SK-N-SH (cell line): Measurements from ENCODE around the gene SPDYA. TPM values are rescaled to one million over a fixed set of nuclear protein-coding genes. Genes with fewer than 3 reads are reported as not detected.

ENCODE experiments used
- CTCF ChIA-PET: fragments of 300-600, 350-600 bp; formaldehyde crosslinking; extraction: SDS; loops from one replicate; lab custom pipeline; 2021; lab: Yijun Ruan, JAX
- POLR2A ChIA-PET: fragments of 350-600 bp; sonication (Branson Sonifier 250); formaldehyde crosslinking; extraction: SDS; loops from one replicate; lab custom pipeline; 2020; ENCODE audit warnings: antibody characterized with exemption, inconsistent platforms; lab: Yijun Ruan, JAX
- DNase-seq: peaks from one replicate; pipeline ENCODE4 v3.0.0; 2012
- H2AFZ ChIP-seq: fragments of 200-600 bp; sonication (generic); 2 replicates; pipeline ENCODE4 v1.8.1; 2016; ENCODE audit warnings: antibody characterized with exemption, mild to moderate bottlenecking, low read depth
- H3F3A ChIP-seq: fragments of 200-600 bp; sonication (generic); replicated peaks from 2 replicates; pipeline ENCODE3; 2016; ENCODE audit warnings: antibody characterized with exemption, mild to moderate bottlenecking; ENCODE audit not compliant: insufficient read depth
- H3K27ac ChIP-seq, 2 experiments: fragments of 200-500 bp in 1 of 2; fragments of 200-600 bp in 1 of 2; sonication (Bioruptor generic) in 1 of 2; sonication (generic), shearing (Covaris generic) in 1 of 2; 2 replicates each; pipeline versions ENCODE4 v1.5.1 to v1.6.1; 2014 to 2016; ENCODE audit warnings: low read depth in 2 of 2, inconsistent platforms in 1 of 2, low read length in 1 of 2, mild to moderate bottlenecking in 1 of 2, mixed read lengths in 1 of 2
- H3K27me3 ChIP-seq: fragments of 200-600 bp; sonication (generic), shearing (Covaris generic); 2 replicates; pipeline ENCODE4 v1.6.1; 2016; ENCODE audit warnings: mixed run types; ENCODE audit not compliant: insufficient read depth
- H3K36me3 ChIP-seq, 2 experiments: fragments of 200-500 bp in 1 of 2; fragments of 200-600 bp in 1 of 2; sonication (Bioruptor generic) in 1 of 2; sonication (generic) in 1 of 2; replicated peaks in 1 of 2; 2 replicates each; pipeline versions ENCODE3 to v1.5.1; 2014 to 2016; ENCODE audit warnings: low read length in 1 of 2, mild to moderate bottlenecking in 1 of 2; ENCODE audit not compliant: insufficient read depth in 2 of 2, control insufficient read depth in 1 of 2
- H3K4me1 ChIP-seq, 2 experiments: fragments of 200-500 bp in 1 of 2; fragments of 200-600 bp in 1 of 2; sonication (Bioruptor generic) in 1 of 2; sonication (generic), shearing (Covaris generic) in 1 of 2; 2 replicates each; pipeline versions ENCODE4 v1.5.1 to v1.6.1; 2014 to 2016; ENCODE audit warnings: low read depth in 1 of 2, low read length in 1 of 2, mixed run types in 1 of 2; ENCODE audit not compliant: insufficient read depth in 2 of 2, control insufficient read depth in 1 of 2
- H3K4me2 ChIP-seq: fragments of 200-600 bp; sonication (generic), shearing (Covaris generic); 2 replicates; pipeline ENCODE4 v1.6.1; 2017; ENCODE audit warnings: mixed run types
- H3K4me3 ChIP-seq, 2 experiments: fragments of 200-500 bp in 1 of 2; fragments of 200-600 bp in 1 of 2; sonication (Bioruptor generic) in 1 of 2; sonication (generic), shearing (Covaris generic) in 1 of 2; 2 replicates each; pipeline versions ENCODE4 v1.5.1 to v1.8.1; 2014 to 2016; ENCODE audit warnings: low read depth in 2 of 2, inconsistent platforms in 1 of 2, low read length in 1 of 2, mild to moderate bottlenecking in 1 of 2, mixed read lengths in 1 of 2, moderate library complexity in 1 of 2
- H3K79me2 ChIP-seq: fragments of 200-600 bp; sonication (generic); 2 replicates; pipeline ENCODE4 v1.8.1; 2017; ENCODE audit warnings: mild to moderate bottlenecking; ENCODE audit not compliant: insufficient read depth
- H3K9ac ChIP-seq: fragments of 200-600 bp; sonication (generic); 2 replicates; pipeline ENCODE4 v1.6.1; 2017; ENCODE audit warnings: mixed run types
- H3K9me2 ChIP-seq: fragments of 200-600 bp; sonication (generic); 2 replicates; pipeline ENCODE4 v1.6.1; 2017; ENCODE audit warnings: mixed run types
- H3K9me3 ChIP-seq: fragments of 200-600 bp; sonication (generic); 2 replicates; pipeline ENCODE4 v1.6.1; 2017; ENCODE audit warnings: mixed run types, mild to moderate bottlenecking, moderate library complexity
- H4K20me1 ChIP-seq: fragments of 200-600 bp; sonication (generic); 2 replicates; pipeline ENCODE4 v1.6.1; 2017; ENCODE audit warnings: mild to moderate bottlenecking, mixed run types; ENCODE audit not compliant: insufficient read depth
- CHD2 ChIP-seq: fragments of 150-350 bp; IDR thresholded peaks from 2 replicates; pipeline ENCODE4 v1.6.1; 2018; ENCODE audit warnings: low read length; ENCODE audit not compliant: partially characterized antibody
- ELF1 ChIP-seq: IDR thresholded peaks from 2 replicates; pipeline ENCODE4 v1.4.0; 2012
- EP300 ChIP-seq, 2 experiments: IDR thresholded peaks; 2 replicates each; pipeline versions ENCODE4 v1.4.0 to v1.6.1; 2012; ENCODE audit warnings: borderline replicate concordance in 1 of 2, low read depth in 1 of 2, low read length in 1 of 2
- FOXM1 ChIP-seq: IDR thresholded peaks from 2 replicates; pipeline ENCODE4 v1.4.0; 2012; ENCODE audit warnings: low read depth, mild to moderate bottlenecking
- JUND ChIP-seq: IDR thresholded peaks from 2 replicates; pipeline ENCODE4 v1.4.0; 2012
- NFIC ChIP-seq: IDR thresholded peaks from 2 replicates; pipeline ENCODE4 v1.4.0; 2012; ENCODE audit warnings: borderline replicate concordance
- NRF1 ChIP-seq: IDR thresholded peaks from 2 replicates; pipeline ENCODE4 v1.6.1; 2012; ENCODE audit warnings: low read depth, mild to moderate bottlenecking, low read length
- POLR2AphosphoS5 ChIP-seq: IDR thresholded peaks from 2 replicates; pipeline ENCODE4 v1.6.1; 2012; ENCODE audit warnings: low read depth, low read length
- RAD21 ChIP-seq: IDR thresholded peaks from 2 replicates; pipeline ENCODE4 v1.6.1; 2012; ENCODE audit warnings: mild to moderate bottlenecking, low read length
- RCOR1 ChIP-seq: fragments of 150-350 bp; IDR thresholded peaks from 2 replicates; pipeline ENCODE4 v1.6.1; 2017; ENCODE audit warnings: antibody characterized with exemption, low read length
- RFX5 ChIP-seq: IDR thresholded peaks from 2 replicates; pipeline ENCODE4 v1.6.1; 2012; ENCODE audit warnings: mild to moderate bottlenecking, improper control_type of control experiment, low read length
- RXRA ChIP-seq: IDR thresholded peaks from 2 replicates; pipeline ENCODE4 v1.4.0; 2012; ENCODE audit warnings: low read depth, mild to moderate bottlenecking, borderline replicate concordance
- SIN3A ChIP-seq: IDR thresholded peaks from 2 replicates; pipeline ENCODE4 v1.6.1; 2012; ENCODE audit warnings: low read depth, mild to moderate bottlenecking, low read length, moderate library complexity, borderline replicate concordance
- SMC3 ChIP-seq: IDR thresholded peaks from 2 replicates; pipeline ENCODE4 v1.6.1; 2012; ENCODE audit warnings: low read depth, low read length, improper control_type of control experiment
- TAF1 ChIP-seq: IDR thresholded peaks from 2 replicates; pipeline ENCODE4 v1.6.1; 2012; ENCODE audit warnings: low read depth, mild to moderate bottlenecking, low read length, moderate library complexity, borderline replicate concordance
- TEAD4 ChIP-seq: IDR thresholded peaks from 2 replicates; pipeline ENCODE4 v1.4.0; 2012; ENCODE audit warnings: mild to moderate bottlenecking, borderline replicate concordance; ENCODE audit not compliant: insufficient read depth
- YY1 ChIP-seq: IDR thresholded peaks from 2 replicates; pipeline ENCODE4 v1.4.0; 2012; ENCODE audit warnings: low read depth, mild to moderate bottlenecking
- WGBS: methylation state at CpG from one replicate; pipeline ENCODE4 v1.1.6; 2017; ENCODE audit warnings: low lambda C conversion rate; 5-methylcytosine and 5-hydroxymethylcytosine counted together
- polyA plus RNA-seq, 3 experiments: library from polyadenylated mRNA; depleted of rRNA; stranded (reverse); fragments of >200 nt; gene quantifications; 2 replicates each; pipeline ENCODE4 v1.2.3, GENCODE V29; 2012
- TF ChIP-seq, protein P1 (sequence below): IDR thresholded peaks from 2 replicates; pipeline ENCODE4 v1.4.0; 2012; ENCODE audit warnings: low read depth, borderline replicate concordance
- TF ChIP-seq, protein P2 (sequence below): IDR thresholded peaks from 2 replicates; pipeline ENCODE4 v1.6.1; 2012; ENCODE audit warnings: mild to moderate bottlenecking, low read depth, low read length, moderate library complexity
- TF ChIP-seq, protein P3 (sequence below): fragments of 150-350 bp; IDR thresholded peaks from 2 replicates; pipeline ENCODE4 v1.6.1; 2016; ENCODE audit warnings: mild to moderate bottlenecking, low read depth, low read length
- TF ChIP-seq, protein P4 (sequence below): fragments of 200-600 bp; sonication (generic); IDR thresholded peaks from 2 replicates; pipeline ENCODE4 v1.6.1; 2017; ENCODE audit warnings: antibody characterized with exemption, mild to moderate bottlenecking, moderate library complexity
- TF ChIP-seq, protein P5 (sequence below): IDR thresholded peaks from 2 replicates; pipeline ENCODE4 v1.4.0; 2012; ENCODE audit warnings: low read depth
- TF ChIP-seq, protein P6 (sequence below): IDR thresholded peaks from 2 replicates; pipeline ENCODE4 v1.4.0; 2012; ENCODE audit warnings: low read depth, borderline replicate concordance

SPDYA gene
- polyA plus RNA-seq, 1 of the 3 experiments (the other 2 are of a cell fraction), result not detected

DNA sequence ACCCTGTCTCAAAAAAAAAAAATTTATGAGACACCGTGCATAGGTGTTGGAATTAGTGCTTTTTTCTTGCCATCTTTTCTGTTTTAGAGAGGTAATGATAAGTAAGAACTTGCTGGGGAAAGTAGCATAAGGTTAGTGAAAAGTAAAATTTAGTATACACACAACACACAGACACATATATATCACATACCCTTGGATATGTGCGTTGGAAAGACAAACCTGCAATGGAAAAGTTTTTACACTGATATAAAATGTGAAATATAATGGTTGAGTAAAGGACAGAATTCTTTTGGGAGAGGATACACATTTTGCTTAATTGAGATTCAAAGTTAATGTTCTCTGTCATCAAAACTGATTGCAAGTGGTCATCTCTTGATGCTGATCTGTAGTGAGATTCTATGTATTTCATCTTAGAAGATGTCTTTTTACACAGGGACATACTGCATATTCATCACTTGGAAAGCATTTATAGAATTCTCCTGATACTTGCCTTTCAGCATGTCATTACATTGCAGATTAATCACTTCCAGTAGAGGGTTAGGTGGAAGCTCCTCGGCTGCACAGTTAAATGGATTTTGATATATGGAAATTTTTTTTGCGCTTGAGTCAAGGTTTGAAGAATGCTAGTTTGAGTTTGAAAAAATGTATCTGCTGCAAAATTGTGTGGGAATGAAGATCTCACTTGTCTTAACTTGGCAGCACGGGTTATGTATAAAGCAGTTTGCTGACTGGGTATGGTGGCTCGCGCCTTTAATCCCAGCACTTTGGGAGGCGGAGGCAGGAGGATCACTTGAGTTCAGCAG is 45.5 kb upstream of the SPDYA start:
- peak overlapping the region in 1 of 2 experiments; percentile 60; a peak in 3 of 4 replicates for H3K27ac ChIP-seq
- H2AFZ ChIP-seq, result no peak overlapping the region
- H3K36me3 ChIP-seq, result peaks cover 12 to 28% of the 10 kb centered on the region in 2 experiments
- no peaks in the 10 kb centered on the region for H3K9me3 ChIP-seq
- H4K20me1 ChIP-seq, result peaks cover 99% of the 10 kb centered on the region
- peaks cover 100% of the 10 kb centered on the region for H3K79me2 ChIP-seq
- 80% methylated on average over 8 of the region's 8 CpGs for WGBS
- peaks cover 5 to 21% of the 10 kb centered on the region in 2 experiments; a peak in 3 of 4 replicates for H3K4me1 ChIP-seq
- peak overlapping the region; percentile 29 for H3K4me2 ChIP-seq
- CTCF ChIA-PET, result interaction anchor here (1.2 to 2.3 kb wide), 3 partner anchors 9 to 199 kb away, joined by 3 to 15 read pairs (median 6); no protein-coding TSS in a partner anchor
- H3K4me3 ChIP-seq, result no peak overlapping the region
- no peak overlapping the region for H3K9ac ChIP-seq
- no peaks in the 10 kb centered on the region for H3K27me3 ChIP-seq
- H3K9me2 ChIP-seq, result no peaks in the 10 kb centered on the region
- POLR2A ChIA-PET, result no interaction called here
- DNase-seq, result no peak
- H3F3A ChIP-seq, result peaks cover 18% of the 10 kb centered on the region
- TF ChIP-seq FOXM1, result no peak
- no peak for TF ChIP-seq CHD2
- TF ChIP-seq, protein P1, sequence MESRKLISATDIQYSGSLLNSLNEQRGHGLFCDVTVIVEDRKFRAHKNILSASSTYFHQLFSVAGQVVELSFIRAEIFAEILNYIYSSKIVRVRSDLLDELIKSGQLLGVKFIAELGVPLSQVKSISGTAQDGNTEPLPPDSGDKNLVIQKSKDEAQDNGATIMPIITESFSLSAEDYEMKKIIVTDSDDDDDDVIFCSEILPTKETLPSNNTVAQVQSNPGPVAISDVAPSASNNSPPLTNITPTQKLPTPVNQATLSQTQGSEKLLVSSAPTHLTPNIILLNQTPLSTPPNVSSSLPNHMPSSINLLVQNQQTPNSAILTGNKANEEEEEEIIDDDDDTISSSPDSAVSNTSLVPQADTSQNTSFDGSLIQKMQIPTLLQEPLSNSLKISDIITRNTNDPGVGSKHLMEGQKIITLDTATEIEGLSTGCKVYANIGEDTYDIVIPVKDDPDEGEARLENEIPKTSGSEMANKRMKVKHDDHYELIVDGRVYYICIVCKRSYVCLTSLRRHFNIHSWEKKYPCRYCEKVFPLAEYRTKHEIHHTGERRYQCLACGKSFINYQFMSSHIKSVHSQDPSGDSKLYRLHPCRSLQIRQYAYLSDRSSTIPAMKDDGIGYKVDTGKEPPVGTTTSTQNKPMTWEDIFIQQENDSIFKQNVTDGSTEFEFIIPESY, result no peak
- TF ChIP-seq, protein P2, sequence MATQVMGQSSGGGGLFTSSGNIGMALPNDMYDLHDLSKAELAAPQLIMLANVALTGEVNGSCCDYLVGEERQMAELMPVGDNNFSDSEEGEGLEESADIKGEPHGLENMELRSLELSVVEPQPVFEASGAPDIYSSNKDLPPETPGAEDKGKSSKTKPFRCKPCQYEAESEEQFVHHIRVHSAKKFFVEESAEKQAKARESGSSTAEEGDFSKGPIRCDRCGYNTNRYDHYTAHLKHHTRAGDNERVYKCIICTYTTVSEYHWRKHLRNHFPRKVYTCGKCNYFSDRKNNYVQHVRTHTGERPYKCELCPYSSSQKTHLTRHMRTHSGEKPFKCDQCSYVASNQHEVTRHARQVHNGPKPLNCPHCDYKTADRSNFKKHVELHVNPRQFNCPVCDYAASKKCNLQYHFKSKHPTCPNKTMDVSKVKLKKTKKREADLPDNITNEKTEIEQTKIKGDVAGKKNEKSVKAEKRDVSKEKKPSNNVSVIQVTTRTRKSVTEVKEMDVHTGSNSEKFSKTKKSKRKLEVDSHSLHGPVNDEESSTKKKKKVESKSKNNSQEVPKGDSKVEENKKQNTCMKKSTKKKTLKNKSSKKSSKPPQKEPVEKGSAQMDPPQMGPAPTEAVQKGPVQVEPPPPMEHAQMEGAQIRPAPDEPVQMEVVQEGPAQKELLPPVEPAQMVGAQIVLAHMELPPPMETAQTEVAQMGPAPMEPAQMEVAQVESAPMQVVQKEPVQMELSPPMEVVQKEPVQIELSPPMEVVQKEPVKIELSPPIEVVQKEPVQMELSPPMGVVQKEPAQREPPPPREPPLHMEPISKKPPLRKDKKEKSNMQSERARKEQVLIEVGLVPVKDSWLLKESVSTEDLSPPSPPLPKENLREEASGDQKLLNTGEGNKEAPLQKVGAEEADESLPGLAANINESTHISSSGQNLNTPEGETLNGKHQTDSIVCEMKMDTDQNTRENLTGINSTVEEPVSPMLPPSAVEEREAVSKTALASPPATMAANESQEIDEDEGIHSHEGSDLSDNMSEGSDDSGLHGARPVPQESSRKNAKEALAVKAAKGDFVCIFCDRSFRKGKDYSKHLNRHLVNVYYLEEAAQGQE, result no peak
- TF ChIP-seq SIN3A, result peak; percentile 49; the same call in 1 of the 2 replicates
- no peak for TF ChIP-seq RXRA
- TF ChIP-seq ELF1, result no peak
- TF ChIP-seq POLR2AphosphoS5, result peak; percentile 37; the same call in 1 of the 2 replicates
- TF ChIP-seq EP300 (IDR thresholded peaks at IDR 0.05; ENCODE audit: borderline replicate concordance in 1 of 2, low read depth in 1 of 2, low read length in 1 of 2), result peak in 1 of 2 experiments; percentile 72; a peak in 2 of 4 replicates
- peak; percentile 81; the same call in 1 of the 2 replicates for TF ChIP-seq TEAD4
- TF ChIP-seq, protein P3, sequence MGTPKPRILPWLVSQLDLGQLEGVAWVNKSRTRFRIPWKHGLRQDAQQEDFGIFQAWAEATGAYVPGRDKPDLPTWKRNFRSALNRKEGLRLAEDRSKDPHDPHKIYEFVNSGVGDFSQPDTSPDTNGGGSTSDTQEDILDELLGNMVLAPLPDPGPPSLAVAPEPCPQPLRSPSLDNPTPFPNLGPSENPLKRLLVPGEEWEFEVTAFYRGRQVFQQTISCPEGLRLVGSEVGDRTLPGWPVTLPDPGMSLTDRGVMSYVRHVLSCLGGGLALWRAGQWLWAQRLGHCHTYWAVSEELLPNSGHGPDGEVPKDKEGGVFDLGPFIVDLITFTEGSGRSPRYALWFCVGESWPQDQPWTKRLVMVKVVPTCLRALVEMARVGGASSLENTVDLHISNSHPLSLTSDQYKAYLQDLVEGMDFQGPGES, result no peak
- TF ChIP-seq SMC3, result no peak
- no peak for TF ChIP-seq RCOR1
- TF ChIP-seq NRF1, result no peak
- peak; percentile 20; the same call in 1 of the 2 replicates for TF ChIP-seq NFIC
- TF ChIP-seq, protein P4, sequence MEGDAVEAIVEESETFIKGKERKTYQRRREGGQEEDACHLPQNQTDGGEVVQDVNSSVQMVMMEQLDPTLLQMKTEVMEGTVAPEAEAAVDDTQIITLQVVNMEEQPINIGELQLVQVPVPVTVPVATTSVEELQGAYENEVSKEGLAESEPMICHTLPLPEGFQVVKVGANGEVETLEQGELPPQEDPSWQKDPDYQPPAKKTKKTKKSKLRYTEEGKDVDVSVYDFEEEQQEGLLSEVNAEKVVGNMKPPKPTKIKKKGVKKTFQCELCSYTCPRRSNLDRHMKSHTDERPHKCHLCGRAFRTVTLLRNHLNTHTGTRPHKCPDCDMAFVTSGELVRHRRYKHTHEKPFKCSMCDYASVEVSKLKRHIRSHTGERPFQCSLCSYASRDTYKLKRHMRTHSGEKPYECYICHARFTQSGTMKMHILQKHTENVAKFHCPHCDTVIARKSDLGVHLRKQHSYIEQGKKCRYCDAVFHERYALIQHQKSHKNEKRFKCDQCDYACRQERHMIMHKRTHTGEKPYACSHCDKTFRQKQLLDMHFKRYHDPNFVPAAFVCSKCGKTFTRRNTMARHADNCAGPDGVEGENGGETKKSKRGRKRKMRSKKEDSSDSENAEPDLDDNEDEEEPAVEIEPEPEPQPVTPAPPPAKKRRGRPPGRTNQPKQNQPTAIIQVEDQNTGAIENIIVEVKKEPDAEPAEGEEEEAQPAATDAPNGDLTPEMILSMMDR, result no peak
- TF ChIP-seq RAD21, result no peak
- 0 out of 2 replicates have a peak, but pooled peaks have one; percentile 10 for TF ChIP-seq TAF1
- peak; percentile 72 for TF ChIP-seq JUND
- TF ChIP-seq, protein P5, sequence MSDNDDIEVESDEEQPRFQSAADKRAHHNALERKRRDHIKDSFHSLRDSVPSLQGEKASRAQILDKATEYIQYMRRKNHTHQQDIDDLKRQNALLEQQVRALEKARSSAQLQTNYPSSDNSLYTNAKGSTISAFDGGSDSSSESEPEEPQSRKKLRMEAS, result no peak
- TF ChIP-seq RFX5, result no peak
- TF ChIP-seq, protein P6, sequence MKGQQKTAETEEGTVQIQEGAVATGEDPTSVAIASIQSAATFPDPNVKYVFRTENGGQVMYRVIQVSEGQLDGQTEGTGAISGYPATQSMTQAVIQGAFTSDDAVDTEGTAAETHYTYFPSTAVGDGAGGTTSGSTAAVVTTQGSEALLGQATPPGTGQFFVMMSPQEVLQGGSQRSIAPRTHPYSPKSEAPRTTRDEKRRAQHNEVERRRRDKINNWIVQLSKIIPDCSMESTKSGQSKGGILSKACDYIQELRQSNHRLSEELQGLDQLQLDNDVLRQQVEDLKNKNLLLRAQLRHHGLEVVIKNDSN, result no peak
- 0 out of 2 replicates have a peak, but pooled peaks have one; percentile 10 for TF ChIP-seq YY1
